HTERT RPE-1 (cell line): ENCODE measurements around the gene CEACAM3.

ENCODE experiments used
- in situ Hi-C: fragments of 300-500 bp; cut with MboI; formaldehyde crosslinking; loops from 4 replicates; pipeline ENCODE4 v1.14.3; 2020; ENCODE audit warnings: low sequenced_read_pairs

CEACAM3 gene

GRCh38 chr19:41792513-41793413, 3.6 kb upstream of the CEACAM3 start:
- in situ Hi-C loops: no loop called here

- in situ Hi-C loops: no loop called here
Observed at GRCh38 chr19:41793414-41793727, 3.0 kb upstream of the CEACAM3 start.

- in situ Hi-C loops: no loop called here
Observed at GRCh38 chr19:41795031-41795461, 1.3 kb upstream of the CEACAM3 start.

GRCh38 chr19:41796901-41797300, 514 bp downstream of the CEACAM3 start:
- in situ Hi-C loops: no loop called here

- in situ Hi-C loops: no loop called here
Observed at GRCh38 chr19:41799444-41800000, 3.1 kb downstream of the CEACAM3 start.

- in situ Hi-C loops: no loop called here
Observed at GRCh38 chr19:41801031-41801430, 4.6 kb downstream of the CEACAM3 start.

GRCh38 chr19:41801792-41802211, 5.4 kb downstream of the CEACAM3 start:
- in situ Hi-C loops: no loop called here

GRCh38 chr19:41802770-41803169, 6.4 kb downstream of the CEACAM3 start:
- in situ Hi-C loops: no loop called here

GRCh38 chr19:41804336-41804735, 7.9 kb downstream of the CEACAM3 start:
- in situ Hi-C loops: no loop called here

GRCh38 chr19:41807176-41807575, 10.8 kb downstream of the CEACAM3 start:
- in situ Hi-C loops: no loop called here

- in situ Hi-C loops: no loop called here
Observed at GRCh38 chr19:41808663-41809566, 12.5 kb downstream of the CEACAM3 start.

GRCh38 chr19:41810301-41810700, 13.9 kb downstream of the CEACAM3 start:
- in situ Hi-C loops: no loop called here

- in situ Hi-C loops: no loop called here
Observed at GRCh38 chr19:41811036-41811435, 14.6 kb downstream of the CEACAM3 start.

GRCh38 chr19:41811981-41812380, 15.6 kb downstream of the CEACAM3 start:
- in situ Hi-C loops: no loop called here

GRCh38 chr19:41813911-41814310, 17.5 kb downstream of the CEACAM3 start:
- in situ Hi-C loops: no loop called here

GRCh38 chr19:41815301-41815700, 18.9 kb downstream of the CEACAM3 start:
- in situ Hi-C loops: no loop called here

GRCh38 chr19:41816761-41817160, 20.4 kb downstream of the CEACAM3 start:
- in situ Hi-C loops: no loop called here

GRCh38 chr19:41821003-41821735, 24.8 kb downstream of the CEACAM3 start:
- in situ Hi-C loops: no loop called here

GRCh38 chr19:41837981-41838708, 41.8 kb downstream of the CEACAM3 start:
- in situ Hi-C loops: no loop called here

- in situ Hi-C loops: no loop called here
Observed at GRCh38 chr19:41839211-41839610, 42.8 kb downstream of the CEACAM3 start.
